Muscle layer of duodenum (tissue), 2 donors: ENCODE measurements around the gene RNF121.

Experiments used
- H3K27ac ChIP-seq: one replicate; pipeline ENCODE4 v1.7.0; 2013; ENCODE audit warnings: mild to moderate bottlenecking, low read length
- H3K27me3 ChIP-seq: one replicate; pipeline ENCODE4 v1.7.0; 2013; ENCODE audit warnings: low read depth, mild to moderate bottlenecking, control low read depth, low read length
- H3K36me3 ChIP-seq, 2 donors: one replicate each; pipeline ENCODE4 v1.7.0; 2013; ENCODE audit warnings: low read length in 2 of 2, control low read depth in 1 of 2, mild to moderate bottlenecking in 1 of 2; ENCODE audit not compliant: insufficient read depth in 2 of 2, control insufficient read depth in 1 of 2
- H3K4me1 ChIP-seq, 2 donors: one replicate each; pipeline ENCODE4 v1.7.0; 2013; ENCODE audit warnings: low read length in 2 of 2, mild to moderate bottlenecking in 2 of 2, control low read depth in 1 of 2, moderate library complexity in 1 of 2; ENCODE audit not compliant: insufficient read depth in 2 of 2, control insufficient read depth in 1 of 2
- H3K4me3 ChIP-seq, 2 donors: one replicate each; pipeline ENCODE4 v1.7.0; 2013; ENCODE audit warnings: low read length in 2 of 2, low read depth in 1 of 2, mild to moderate bottlenecking in 1 of 2
- H3K9me3 ChIP-seq, 2 donors: one replicate each; pipeline ENCODE4 v1.7.0; 2013; ENCODE audit warnings: low read length in 2 of 2, control low read depth in 1 of 2, mild to moderate bottlenecking in 1 of 2; ENCODE audit not compliant: control insufficient read depth in 1 of 2
- donor health status: healthy.

Gene RNF121

GRCh38 chr11:71992136-71992730 is 63.4 kb downstream of the RNF121 start:
- Histone ChIP-seq H3K36me3 (peaks cover 8% of the 10 kb centered on the region in 2 donors), H3K9me3 (no peaks in the 10 kb centered on the region), H3K27ac (no peak overlapping the region), H3K4me1 (peaks cover 0 to 12% of the 10 kb centered on the region in 2 donors), H3K27me3 (no peaks in the 10 kb centered on the region), H3K4me3 (no peak overlapping the region)

GRCh38 chr11:71994786-71995185 is 65.9 kb downstream of the RNF121 start:
- Histone ChIP-seq H3K27me3 (no peaks in the 10 kb centered on the region), H3K36me3 (peaks cover 8 to 10% of the 10 kb centered on the region in 2 donors), H3K4me3 (no peak overlapping the region), H3K4me1 (peaks cover 5 to 10% of the 10 kb centered on the region in 2 donors), H3K27ac (no peak overlapping the region), H3K9me3 (no peaks in the 10 kb centered on the region)

- no peak overlapping the region for H3K27ac ChIP-seq
These were observed 67.0 kb downstream of the RNF121 start for GRCh38 chr11:71995726-71996291.

GRCh38 chr11:71996517-71996916 is 67.7 kb downstream of the RNF121 start:
- no peaks in the 10 kb centered on the region for H3K27me3 ChIP-seq
- H3K36me3 ChIP-seq: peaks cover 0 to 14% of the 10 kb centered on the region in 2 donors
- peaks cover 11 to 26% of the 10 kb centered on the region in 2 donors for H3K4me1 ChIP-seq
- no peak overlapping the region for H3K27ac ChIP-seq
- no peaks in the 10 kb centered on the region for H3K9me3 ChIP-seq
- no peak overlapping the region for H3K4me3 ChIP-seq

More at GRCh38 chr11:71995726-71996291, 67.0 kb downstream of the RNF121 start:
- Histone ChIP-seq H3K27me3 (no peaks in the 10 kb centered on the region), H3K4me3 (no peak overlapping the region), H3K36me3 (peaks cover 0 to 14% of the 10 kb centered on the region in 2 donors), H3K9me3 (no peaks in the 10 kb centered on the region), H3K4me1 (peaks cover 11 to 20% of the 10 kb centered on the region in 2 donors)

GRCh38 chr11:71996946-71997345 is 68.1 kb downstream of the RNF121 start:
- Histone ChIP-seq H3K4me1 (peaks cover 11 to 28% of the 10 kb centered on the region in 2 donors), H3K27me3 (no peaks in the 10 kb centered on the region), H3K4me3 (no peak overlapping the region), H3K27ac (no peak overlapping the region), H3K9me3 (no peaks in the 10 kb centered on the region), H3K36me3 (peaks cover under 1 to 16% of the 10 kb centered on the region in 2 donors)

- Histone ChIP-seq H3K27ac (no peak overlapping the region), H3K4me1 (peaks cover 11 to 28% of the 10 kb centered on the region in 2 donors), H3K4me3 (no peak overlapping the region), H3K36me3 (peaks cover 7 to 22% of the 10 kb centered on the region in 2 donors), H3K27me3 (no peaks in the 10 kb centered on the region), H3K9me3 (no peaks in the 10 kb centered on the region)
These were observed 68.7 kb downstream of the RNF121 start for GRCh38 chr11:71997594-71997993.

GRCh38 chr11:71998061-71998460 is 69.2 kb downstream of the RNF121 start:
- H3K36me3 ChIP-seq: peaks cover 11 to 25% of the 10 kb centered on the region in 2 donors
- H3K27ac ChIP-seq: no peak overlapping the region
- no peaks in the 10 kb centered on the region for H3K9me3 ChIP-seq
- no peaks in the 10 kb centered on the region for H3K27me3 ChIP-seq
- H3K4me3 ChIP-seq: no peak overlapping the region
- H3K4me1 ChIP-seq: peaks cover 11 to 28% of the 10 kb centered on the region in 2 donors

GRCh38 chr11:71998649-71999310 is 69.9 kb downstream of the RNF121 start, which contains the start of gene IL18BP:
IL18BP (plus strand) TSS chr11:71998909; CDS start chr11:71999985, 1,076 bp downstream.
- H3K36me3 ChIP-seq: peaks cover 18 to 33% of the 10 kb centered on the region in 2 donors
- peak within 1 kb of the TSS; percentile 27 to 58 for H3K4me3 ChIP-seq
- H3K9me3 ChIP-seq: no peaks in the 10 kb centered on the region
- peaks cover 11 to 28% of the 10 kb centered on the region in 2 donors for H3K4me1 ChIP-seq
- no peaks in the 10 kb centered on the region for H3K27me3 ChIP-seq
- peak within 1 kb of the TSS; percentile 82 for H3K27ac ChIP-seq

GRCh38 chr11:71999362-71999761 is 70.5 kb downstream of the RNF121 start:
- peaks cover 11 to 28% of the 10 kb centered on the region in 2 donors for H3K4me1 ChIP-seq
- peak overlapping the region; percentile 82 for H3K27ac ChIP-seq
- no peaks in the 10 kb centered on the region for H3K27me3 ChIP-seq
- peak overlapping the region; percentile 27 to 58 for H3K4me3 ChIP-seq
- H3K9me3 ChIP-seq: no peaks in the 10 kb centered on the region
- peaks cover 24 to 38% of the 10 kb centered on the region in 2 donors for H3K36me3 ChIP-seq

- H3K9me3 ChIP-seq: no peaks in the 10 kb centered on the region
- H3K27me3 ChIP-seq: no peaks in the 10 kb centered on the region
- H3K4me3 ChIP-seq: peak overlapping the region; percentile 27 to 58
- peak overlapping the region; percentile 82 for H3K27ac ChIP-seq
- peaks cover 28 to 43% of the 10 kb centered on the region in 2 donors for H3K36me3 ChIP-seq
- peaks cover 11 to 28% of the 10 kb centered on the region in 2 donors for H3K4me1 ChIP-seq
These were observed 71.0 kb downstream of the RNF121 start for GRCh38 chr11:71999798-72000197.

GRCh38 chr11:72000202-72000867 is 71.5 kb downstream of the RNF121 start:
- Histone ChIP-seq H3K4me3 (peak overlapping the region; percentile 27 to 58), H3K9me3 (no peaks in the 10 kb centered on the region), H3K27ac (peak overlapping the region; percentile 82), H3K4me1 (peaks cover 11 to 28% of the 10 kb centered on the region in 2 donors), H3K36me3 (peaks cover 34 to 48% of the 10 kb centered on the region in 2 donors), H3K27me3 (no peaks in the 10 kb centered on the region)
